ENCODE data around the gene DHFR2.
"Not testable (repeated sequence)": the region's sequence is repeated elsewhere in the genome, so short reads cannot be mapped to it uniquely, and the experiment has no call there.

The DHFR2 gene

DNA sequence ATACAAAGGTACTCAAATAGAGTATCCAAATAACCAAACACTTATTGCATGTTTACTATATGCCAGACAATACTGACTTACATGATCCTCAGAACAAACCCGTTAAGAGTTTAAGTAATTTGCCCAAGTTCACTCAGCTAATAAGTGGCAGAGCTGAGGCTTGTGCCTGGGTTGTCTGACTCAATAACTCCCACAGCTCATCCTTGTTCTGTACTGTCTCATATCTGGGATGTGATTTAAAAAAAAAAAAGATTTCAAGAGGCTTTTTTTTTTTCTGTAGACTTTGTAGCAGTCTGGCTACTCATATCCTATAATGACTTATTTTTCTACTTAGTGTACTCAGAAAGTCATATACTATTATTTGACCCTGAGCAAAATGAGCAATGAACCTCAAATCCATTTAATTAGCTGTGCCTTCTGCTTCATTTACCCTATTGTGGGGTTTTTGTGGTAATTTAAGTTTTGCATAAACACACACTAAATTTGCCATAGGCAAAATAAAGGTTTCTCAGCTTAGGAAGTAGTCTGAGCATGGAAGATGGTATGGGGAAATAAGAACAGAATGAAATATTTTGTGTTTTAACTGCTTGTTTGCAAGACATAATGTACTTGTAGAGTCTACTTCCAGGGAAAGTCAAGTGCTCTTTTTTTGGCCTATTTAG, 3.2 kb upstream of the DHFR2 start:
- DNase-seq (ENCODE audit: low read depth in 2 of 2): no peak

DNA sequence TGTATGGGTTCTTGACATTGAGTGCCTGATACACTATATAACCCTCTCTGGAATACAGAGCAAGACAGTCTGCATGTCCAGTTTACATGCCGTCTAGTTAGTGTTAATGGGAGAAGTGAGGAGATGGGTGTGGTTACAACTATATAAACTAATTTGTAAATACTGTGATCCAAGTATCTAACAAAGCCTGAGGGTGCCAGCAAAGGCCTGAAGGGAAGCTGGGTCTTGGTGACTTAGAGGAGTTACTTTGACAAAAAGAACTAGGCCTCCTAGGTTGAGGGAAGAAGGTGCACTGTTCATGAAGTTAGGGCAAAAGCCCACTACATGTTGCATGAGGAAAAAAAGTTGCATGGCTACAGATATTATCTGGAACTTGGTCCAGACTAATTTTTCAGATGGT, 2.4 kb upstream of the DHFR2 start:
- no peak for DNase-seq (ENCODE audit: low read depth in 2 of 2)

DNA sequence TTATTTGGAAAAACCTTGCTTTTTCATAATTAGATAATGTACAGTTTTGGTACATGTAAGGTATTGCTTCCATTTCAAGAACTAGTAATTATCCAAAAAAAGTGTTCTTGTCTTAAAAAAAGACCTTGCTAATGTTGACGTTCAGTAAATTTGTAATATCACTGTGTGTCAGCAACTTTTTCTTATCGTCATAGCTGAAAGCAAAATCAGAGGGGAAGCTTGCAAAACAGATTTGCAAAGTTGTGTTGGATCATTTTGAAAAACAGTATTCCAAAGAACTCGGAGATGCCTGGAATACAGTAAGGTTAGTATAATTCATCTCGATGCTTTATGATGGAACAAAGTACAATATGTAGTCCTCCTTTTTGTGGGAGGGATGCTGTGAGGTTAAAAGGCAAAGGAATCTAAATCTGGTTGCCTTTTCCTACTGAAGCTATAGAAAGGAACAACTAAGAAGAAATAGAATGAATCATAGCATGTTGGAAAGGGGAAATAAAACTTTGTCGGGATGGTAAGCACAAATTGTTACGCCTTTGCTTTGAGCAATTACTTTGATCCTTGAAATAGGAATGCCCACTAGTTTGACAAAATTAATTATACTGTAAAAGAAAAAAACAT, 1.6 kb upstream of the DHFR2 start:
- no peak for DNase-seq (ENCODE audit: low read depth in 2 of 2)

DNA sequence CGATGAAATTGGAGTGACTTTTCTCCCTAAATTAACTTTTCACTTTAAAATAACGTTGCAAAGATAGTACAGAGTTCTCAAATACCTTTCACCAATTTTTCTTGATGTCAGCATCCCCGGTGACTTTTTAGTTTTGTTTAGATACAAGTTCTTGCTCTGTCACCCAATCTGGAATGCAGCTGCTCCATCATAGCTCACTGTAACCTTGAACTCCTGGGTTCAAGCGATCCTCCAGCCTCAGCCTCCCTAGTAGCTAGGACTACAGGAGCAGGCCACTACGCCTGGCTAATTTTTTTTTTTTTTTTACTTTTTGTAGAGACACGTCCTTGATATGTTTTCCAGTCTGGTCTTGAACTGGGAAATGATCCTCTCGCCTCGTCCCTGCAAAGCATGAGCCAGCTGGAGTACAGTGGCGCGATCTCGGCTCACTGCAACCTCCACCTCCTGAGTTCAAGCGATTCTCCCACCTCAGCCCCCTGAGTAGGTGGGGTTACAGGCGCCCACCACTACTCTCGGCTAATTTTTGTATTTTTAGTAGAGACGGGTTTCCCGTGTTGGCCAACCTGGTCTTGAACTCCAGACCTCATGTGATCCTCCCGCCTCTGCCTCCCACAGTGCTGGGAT, 892 bp upstream of the DHFR2 start:
- DNase-seq (ENCODE audit: low read depth in 2 of 2): no peak

DNA sequence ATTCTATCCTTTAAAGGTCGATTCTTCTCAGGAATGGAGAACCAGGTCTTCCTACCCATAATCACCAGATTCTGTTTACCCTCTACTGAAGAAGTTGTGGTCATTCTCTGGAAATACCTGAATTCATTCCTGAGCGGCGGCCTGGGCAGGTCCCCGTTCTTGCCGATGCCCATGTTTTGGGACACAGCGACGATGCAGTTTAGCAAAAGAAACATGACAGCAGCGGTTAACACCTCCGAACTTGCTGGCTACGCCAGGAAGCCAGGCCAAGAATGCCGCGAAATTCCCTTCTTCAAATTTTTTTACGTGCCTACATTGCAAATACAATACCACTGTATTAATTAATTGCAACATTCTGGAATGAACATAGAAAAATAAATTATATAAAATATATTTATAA, 1.4 kb downstream of the DHFR2 start:
- DNase-seq (ENCODE audit: low read depth in 2 of 2): no peak

DNA sequence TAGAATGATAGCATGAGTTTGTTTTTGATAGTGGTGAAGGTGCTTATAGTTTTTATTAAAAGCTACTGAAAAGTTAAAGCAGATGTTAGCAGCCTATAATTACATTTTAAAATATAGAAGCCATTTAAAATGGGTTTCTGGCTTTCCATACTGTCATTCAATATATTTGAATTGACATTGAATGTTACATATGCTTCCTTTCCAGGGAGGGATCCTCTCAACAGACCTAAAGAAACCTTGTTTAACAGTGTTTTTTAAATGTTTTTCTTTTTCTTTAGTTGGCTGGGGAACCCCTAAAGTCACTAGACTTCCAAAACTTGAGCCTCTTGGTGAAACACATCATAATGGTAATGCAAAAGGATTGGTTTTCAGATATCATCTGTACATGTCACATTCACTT, 12.2 kb downstream of the DHFR2 start:
- DNase-seq (ENCODE audit: low read depth in 2 of 2): no peak

DNA sequence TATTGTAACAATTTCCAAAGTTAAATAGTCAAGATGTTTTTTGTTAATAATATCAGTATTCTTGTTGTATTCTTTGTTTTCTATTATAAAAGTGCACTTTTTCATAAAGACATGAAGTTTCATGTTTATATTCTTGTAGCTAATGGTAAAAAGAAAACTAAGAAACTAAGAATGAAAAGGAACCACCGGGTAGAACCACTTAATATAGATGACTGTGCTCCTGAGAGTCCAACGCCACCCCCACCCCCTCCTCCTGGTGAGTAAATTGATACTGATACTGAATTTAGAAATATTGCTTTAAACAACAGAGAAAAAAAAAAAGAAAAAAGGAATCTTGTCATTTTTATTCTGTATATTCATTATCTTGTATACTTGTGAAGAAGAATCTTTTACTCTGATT, 13.4 kb downstream of the DHFR2 start:
- no peak for DNase-seq (ENCODE audit: low read depth in 2 of 2)

GRCh38 chr3:94046533-94046932, 16.2 kb downstream of the DHFR2 start:
- DNase-seq (ENCODE audit: low read depth in 2 of 2): no peak

DNA sequence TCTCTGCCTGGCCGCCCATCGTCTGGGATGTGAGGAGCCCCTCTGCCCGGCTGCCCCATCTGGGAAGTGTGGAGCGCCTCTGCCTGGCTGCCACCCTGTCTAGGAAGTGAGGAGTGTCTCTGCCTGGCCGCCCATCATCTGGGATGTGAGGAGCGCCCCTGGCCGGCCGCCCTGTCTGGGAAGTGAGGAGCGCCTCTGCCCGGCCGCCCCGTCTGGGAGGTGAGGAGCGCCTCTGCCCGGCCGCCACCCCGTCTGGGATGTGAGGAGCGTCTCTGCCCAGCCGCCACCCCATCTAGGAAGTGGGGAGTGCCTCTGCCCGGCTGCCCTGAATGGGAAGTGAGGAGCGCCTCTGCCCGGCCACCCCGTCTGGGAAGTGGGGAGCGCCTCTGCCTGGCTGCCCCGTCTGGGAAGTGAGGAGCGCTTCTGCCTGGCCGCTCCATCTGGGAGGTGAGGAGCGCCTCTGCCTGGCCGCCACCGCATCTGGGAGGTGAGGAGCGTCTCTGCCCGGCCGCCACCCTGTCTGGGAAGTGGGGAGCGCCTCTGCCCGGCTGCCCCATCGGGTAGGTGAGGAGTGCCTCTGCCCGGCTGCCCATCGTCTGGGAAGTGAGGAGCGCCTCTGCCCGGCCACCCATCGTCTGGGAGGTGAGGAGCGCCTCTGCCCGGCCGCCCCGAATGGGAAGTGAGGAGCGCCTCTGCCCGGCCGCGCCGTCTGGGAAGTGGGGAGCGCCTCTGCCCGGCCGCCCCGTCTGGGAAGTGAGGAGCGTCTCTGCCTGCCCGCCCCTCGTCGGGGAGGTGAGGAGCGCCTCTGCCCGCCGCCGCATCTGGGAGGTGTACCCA, 18.4 kb downstream of the DHFR2 start:
- not testable (repeated sequence) for DNase-seq (ENCODE audit: low read depth in 2 of 2)

GRCh38 chr3:94043285-94043684, 19.4 kb downstream of the DHFR2 start:
- no peak for DNase-seq (ENCODE audit: low read depth in 2 of 2)

GRCh38 chr3:94036909-94037507, 25.7 kb downstream of the DHFR2 start:
- DNase-seq (ENCODE audit: low read depth in 2 of 2): no peak

DNA sequence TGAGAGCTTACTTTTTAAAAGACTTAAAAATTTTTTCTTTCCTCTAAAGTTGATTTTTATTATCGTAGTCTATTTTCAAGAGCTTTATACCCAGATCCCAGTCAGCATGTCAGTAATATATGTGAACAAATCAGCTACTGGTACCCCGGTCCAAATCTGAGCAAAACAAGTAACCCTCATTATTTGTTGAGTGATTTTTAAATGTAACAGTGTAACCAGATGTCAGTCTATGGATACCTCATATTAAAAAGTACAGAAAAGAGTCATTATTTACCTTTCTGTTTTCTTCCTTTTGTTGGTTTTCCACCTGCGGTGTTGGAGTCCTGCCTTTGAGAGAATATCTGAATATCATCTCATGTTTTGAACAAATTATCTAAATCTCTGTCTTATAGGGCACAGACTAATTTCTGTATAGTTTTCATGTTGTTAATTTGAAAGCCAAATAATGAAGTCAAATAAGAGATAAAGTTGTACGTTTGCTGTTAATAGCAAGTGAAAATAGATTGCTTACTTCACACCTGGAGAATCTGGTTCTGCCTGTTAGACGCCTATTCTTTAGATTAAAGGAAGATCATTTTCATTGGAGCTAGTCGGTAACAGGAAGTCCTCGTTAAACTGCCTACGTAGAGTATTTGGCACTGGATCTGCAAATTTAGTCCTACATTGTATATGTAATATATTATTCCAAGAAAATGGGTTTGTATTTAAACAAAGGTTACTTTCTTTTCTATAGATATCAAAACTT, 34.5 kb downstream of the DHFR2 start, which contains the start of gene STX19:
Gene STX19, minus strand, starts transcription at position 505 of the 745 bp plus-strand sequence. CDS start 13,328 bp downstream, outside the sequence.
- DNase-seq (ENCODE audit: low read depth in 2 of 2): no peak

GRCh38 chr3:94026623-94027022, 36.1 kb downstream of the DHFR2 start:
- DNase-seq (ENCODE audit: low read depth in 2 of 2): no peak

DNA sequence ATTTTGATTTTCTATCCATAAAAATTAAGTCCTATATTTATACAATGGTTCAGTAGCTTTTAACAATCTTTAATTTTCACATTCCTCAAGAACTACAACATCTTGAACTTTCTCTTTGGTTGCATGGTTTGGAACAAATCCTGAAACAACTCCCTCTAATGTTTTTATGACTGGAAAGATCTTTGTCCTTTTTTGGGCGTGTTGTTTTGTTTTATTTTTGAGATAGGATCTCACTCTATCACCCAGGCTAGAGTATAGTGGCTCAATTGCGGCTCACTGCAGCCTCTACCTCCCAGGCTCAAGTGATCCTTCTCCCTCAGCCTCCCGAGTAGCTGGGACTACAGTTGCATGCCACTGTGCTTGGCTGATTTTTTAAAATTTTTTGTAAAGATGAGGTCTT, 38.3 kb downstream of the DHFR2 start:
- DNase-seq (ENCODE audit: low read depth in 2 of 2): no peak

DNA sequence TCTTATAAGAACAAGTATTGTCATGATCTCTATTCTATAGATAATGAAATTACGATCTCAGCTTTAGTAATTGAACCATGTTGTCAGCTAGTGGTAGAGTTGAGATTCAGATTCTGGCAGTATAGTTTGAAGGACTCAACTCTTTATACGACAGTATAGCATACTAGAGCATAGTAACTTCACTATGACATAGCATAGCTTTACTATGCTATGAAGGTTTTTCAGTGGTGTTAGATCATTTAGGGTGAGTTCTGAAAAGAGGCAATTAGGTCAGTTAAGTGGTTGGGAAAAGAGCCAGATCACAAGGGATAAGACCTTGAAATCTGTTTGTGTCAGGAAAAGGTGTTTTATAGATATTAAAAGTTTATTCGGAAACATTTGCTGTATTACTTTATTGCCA, 42.4 kb downstream of the DHFR2 start:
- DNase-seq (ENCODE audit: low read depth in 2 of 2): no peak

- DNase-seq (ENCODE audit: low read depth in 2 of 2): no peak
Observed at GRCh38 chr3:94019659-94020058, 43.1 kb downstream of the DHFR2 start.

- no peak for DNase-seq (ENCODE audit: low read depth in 2 of 2)
Observed at GRCh38 chr3:94015025-94015424, 47.7 kb downstream of the DHFR2 start.

GRCh38 chr3:94012185-94012584, 50.5 kb downstream of the DHFR2 start:
- no peak for DNase-seq (ENCODE audit: low read depth in 2 of 2)

DNA sequence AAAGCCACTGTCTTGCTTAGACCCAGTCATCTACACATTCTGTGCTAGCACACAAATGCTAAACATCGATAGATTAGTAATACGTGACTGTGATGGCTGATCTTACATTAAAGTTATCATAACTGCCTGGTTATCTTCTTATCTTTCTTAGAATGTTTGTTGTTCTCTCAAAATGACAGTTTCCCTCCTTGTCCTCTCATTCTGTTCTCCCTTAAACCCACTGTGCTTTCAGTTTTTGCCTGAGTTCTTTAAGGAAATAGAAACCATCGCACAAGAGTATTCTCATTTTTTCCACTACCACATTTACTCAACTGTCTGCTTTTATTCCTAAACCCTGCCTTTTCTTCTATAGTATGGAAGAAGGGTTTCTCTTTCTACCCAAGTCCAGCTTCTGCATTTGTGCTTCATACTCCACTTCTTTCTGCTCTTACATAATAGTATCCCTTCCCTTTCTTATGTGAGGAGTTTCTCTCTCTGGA, 51.4 kb downstream of the DHFR2 start:
- no peak for DNase-seq (ENCODE audit: low read depth in 2 of 2)

- DNase-seq (ENCODE audit: low read depth in 2 of 2): no peak
Observed at GRCh38 chr3:94009608-94010007, 53.1 kb downstream of the DHFR2 start.

DNA sequence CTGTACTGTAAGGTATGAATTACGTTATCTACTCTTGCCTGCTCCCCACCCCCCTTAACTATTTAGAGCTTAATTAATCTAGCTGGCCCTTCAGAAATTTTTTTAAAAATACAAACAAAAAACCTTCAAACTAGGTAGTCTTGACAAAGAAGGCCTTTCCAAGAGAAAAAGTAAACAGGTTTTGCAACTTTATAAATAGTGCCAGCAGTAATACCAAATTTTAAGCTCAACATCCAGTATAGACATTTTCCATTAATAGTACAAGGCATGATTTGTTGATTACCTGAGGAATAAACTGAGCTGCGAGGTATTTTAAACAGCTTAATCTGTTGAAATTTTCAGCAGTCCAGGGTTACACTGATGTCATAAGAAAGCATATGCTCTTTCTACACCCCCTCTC, 54.5 kb downstream of the DHFR2 start:
- DNase-seq (ENCODE audit: low read depth in 2 of 2): no peak
